HG03139 (cell line): ENCODE results near the gene DPM2.

Experiments used
- ATAC-seq: cut with Tn5 transposase; IDR thresholded peaks from one replicate; pipeline ENCODE4 v1.9.1; 2021; ENCODE audit not compliant: unreplicated experiment

Gene DPM2

GRCh38 chr9:127937388-127938297 lies at the start of gene DPM2:
Gene DPM2 (minus strand): TSS chr9:127937854. CDS start chr9:127937820, 34 bp downstream.
- peak; percentile 85 for ATAC-seq

- ATAC-seq = no peak
These were observed 49.5 kb upstream of the DPM2 start for GRCh38 chr9:127987103-127987614.

- no peak for ATAC-seq
These were observed 47.4 kb upstream of the DPM2 start for GRCh38 chr9:127985011-127985410.

GRCh38 chr9:127983847-127984289 lies 46.2 kb upstream of the DPM2 start:
- no peak for ATAC-seq

GRCh38 chr9:127982912-127983311 lies 45.3 kb upstream of the DPM2 start:
- ATAC-seq = no peak

GRCh38 chr9:127981559-127982121 lies 44.0 kb upstream of the DPM2 start:
- no peak for ATAC-seq

- ATAC-seq = peak; percentile 69
These were observed 43.3 kb upstream of the DPM2 start, which contains the start of gene EEIG1 for GRCh38 chr9:127980706-127981558. Gene EEIG1 (minus strand): TSS chr9:127980989. CDS start chr9:127980137, 852 bp downstream.

GRCh38 chr9:127980060-127980705 lies 42.5 kb upstream of the DPM2 start:
- ATAC-seq = peak; percentile 16

GRCh38 chr9:127979333-127980059 lies 41.8 kb upstream of the DPM2 start:
- no peak for ATAC-seq

GRCh38 chr9:127979015-127979332 lies 41.3 kb upstream of the DPM2 start:
- ATAC-seq = no peak

GRCh38 chr9:127977884-127978647 lies 40.4 kb upstream of the DPM2 start:
- ATAC-seq = no peak

- no peak for ATAC-seq
These were observed 39.6 kb upstream of the DPM2 start for GRCh38 chr9:127977009-127977883.

- no peak for ATAC-seq
These were observed 38.8 kb upstream of the DPM2 start for GRCh38 chr9:127976498-127976897.

- no peak for ATAC-seq
These were observed 38.0 kb upstream of the DPM2 start for GRCh38 chr9:127975376-127976315.

GRCh38 chr9:127974769-127975261 lies 37.2 kb upstream of the DPM2 start:
- ATAC-seq = no peak

- no peak for ATAC-seq
These were observed 36.5 kb upstream of the DPM2 start for GRCh38 chr9:127974001-127974768.
